WTC11 (cell line): ENCODE measurements around the gene RPL21. TPM values are rescaled to one million over a fixed set of nuclear protein-coding genes. Genes with fewer than 3 reads are reported as not detected.

ENCODE experiments used
- ATAC-seq: fragments of 200-7000 bp; cut with Tn5 transposase; 2 replicates; pipeline ENCODE4 v1.10.0; 2021; ENCODE audit warnings: mild to moderate bottlenecking, moderate library complexity
- CTCF ChIA-PET: fragments of 300-600 bp; sonication (Branson Sonifier 250); formaldehyde crosslinking; loops from one replicate; lab custom pipeline; 2021; ENCODE audit warnings: antibody characterized with exemption; lab: Charles Lee
- POLR2A ChIA-PET: fragments of 350-600 bp; sonication (Branson Sonifier 250); formaldehyde crosslinking; loops from one replicate; lab custom pipeline; 2021; ENCODE audit warnings: antibody characterized with exemption; lab: Charles Lee
- DNase-seq: peaks from one replicate; pipeline ENCODE4 v3.0.0; 2021; ENCODE audit warnings: low spot score
- H3K27ac Mint-ChIP-seq: 2 replicates; pipeline ENCODE4 v1.8.0; 2021; ENCODE audit warnings: mixed read lengths
- H3K27me3 Mint-ChIP-seq: 2 replicates; pipeline ENCODE4 v1.8.0; 2021; ENCODE audit warnings: low read depth, mild to moderate bottlenecking, moderate library complexity, mixed read lengths
- H3K36me3 Mint-ChIP-seq: 2 replicates; pipeline ENCODE4 v1.8.0; 2021; ENCODE audit warnings: mixed read lengths
- H3K4me1 Mint-ChIP-seq: 2 replicates; pipeline ENCODE4 v1.8.0; 2022; ENCODE audit warnings: mixed read lengths
- H3K4me3 Mint-ChIP-seq: 2 replicates; pipeline ENCODE4 v1.8.0; 2021; ENCODE audit warnings: mild to moderate bottlenecking, moderate library complexity, mixed read lengths
- H3K9me3 Mint-ChIP-seq: 2 replicates; pipeline ENCODE4 v1.8.0; 2021; ENCODE audit warnings: mixed read lengths
- CREM ChIP-seq: sonication (generic); formaldehyde crosslinking; IDR thresholded peaks from 2 replicates; pipeline ENCODE4 v1.8.1; 2022; ENCODE audit warnings: mild to moderate bottlenecking, missing genetic modification reagents, moderate library complexity
- EMX1 ChIP-seq: fragments of 250-450 bp; sonication (Bioruptor Pico); IDR thresholded peaks from 2 replicates; pipeline ENCODE4 v1.8.0; 2021; ENCODE audit warnings: mild to moderate bottlenecking
- ERG ChIP-seq: fragments of 250-450 bp; sonication (Bioruptor Pico); IDR thresholded peaks from 2 replicates; pipeline ENCODE4 v1.8.0; 2021; ENCODE audit warnings: mild to moderate bottlenecking
- FOXP1 ChIP-seq: sonication (generic); formaldehyde crosslinking; IDR thresholded peaks from 2 replicates; pipeline ENCODE4 v1.8.0; 2022; ENCODE audit warnings: missing genetic modification reagents, mild to moderate bottlenecking, moderate library complexity, borderline replicate concordance
- HMGA2 ChIP-seq: fragments of 250-450 bp; sonication (Bioruptor Pico); IDR thresholded peaks from 2 replicates; pipeline ENCODE4 v1.4.0; 2021; ENCODE audit warnings: mild to moderate bottlenecking, moderate library complexity
- KAT7 ChIP-seq: sonication (generic); formaldehyde crosslinking; IDR thresholded peaks from 2 replicates; pipeline ENCODE4 v1.8.1; 2023; ENCODE audit warnings: missing genetic modification reagents, mild to moderate bottlenecking, borderline replicate concordance
- MLX ChIP-seq: sonication (generic); formaldehyde crosslinking; IDR thresholded peaks from 2 replicates; pipeline ENCODE4 v1.8.1; 2023; ENCODE audit warnings: mild to moderate bottlenecking, missing genetic modification reagents, moderate library complexity
- MXD4 ChIP-seq: fragments of 250-450 bp; sonication (Bioruptor Pico); IDR thresholded peaks from 2 replicates; pipeline ENCODE4 v1.8.0; 2021; ENCODE audit warnings: mild to moderate bottlenecking, moderate library complexity, borderline replicate concordance
- MYBL2 ChIP-seq: sonication (generic); formaldehyde crosslinking; IDR thresholded peaks from 2 replicates; pipeline ENCODE4 v1.8.1; 2023; ENCODE audit warnings: mild to moderate bottlenecking, moderate library complexity, missing genetic modification reagents
- NFE2L1 ChIP-seq: sonication (generic); formaldehyde crosslinking; IDR thresholded peaks from 2 replicates; pipeline ENCODE4 v1.8.1; 2023; ENCODE audit warnings: missing genetic modification reagents
- NFYB ChIP-seq: sonication (generic); formaldehyde crosslinking; conservative IDR thresholded peaks from 2 replicates; pipeline ENCODE4 v1.8.0; 2022; ENCODE audit warnings: low read depth, missing genetic modification reagents
- NR1H2 ChIP-seq: sonication (generic); formaldehyde crosslinking; IDR thresholded peaks from 2 replicates; pipeline ENCODE4 v1.9.0; 2021; ENCODE audit warnings: mild to moderate bottlenecking, moderate library complexity, missing genetic modification reagents
- NR2C2 ChIP-seq: sonication (generic); formaldehyde crosslinking; IDR thresholded peaks from 2 replicates; pipeline ENCODE4 v1.8.0; 2022; ENCODE audit warnings: mild to moderate bottlenecking, missing genetic modification reagents
- OVOL2 ChIP-seq: fragments of 250-450 bp; sonication (Bioruptor Pico); IDR thresholded peaks from 2 replicates; pipeline ENCODE4 v1.9.0; 2021; ENCODE audit warnings: mild to moderate bottlenecking, borderline replicate concordance
- PRDM15 ChIP-seq: sonication (generic); formaldehyde crosslinking; IDR thresholded peaks from 2 replicates; pipeline ENCODE4 v1.8.0; 2022; ENCODE audit warnings: missing genetic modification reagents
- PREB ChIP-seq: sonication (generic); formaldehyde crosslinking; IDR thresholded peaks from 2 replicates; pipeline ENCODE4 v1.8.1; 2022; ENCODE audit warnings: mild to moderate bottlenecking, missing genetic modification reagents, moderate library complexity, borderline replicate concordance
- SMAD4 ChIP-seq: sonication (generic); formaldehyde crosslinking; IDR thresholded peaks from 2 replicates; pipeline ENCODE4 v1.8.0; 2022; ENCODE audit warnings: mild to moderate bottlenecking, missing genetic modification reagents
- SOX15 ChIP-seq: fragments of 250-450 bp; sonication (Bioruptor Pico); IDR thresholded peaks from 2 replicates; pipeline ENCODE4 v1.9.0; 2021; ENCODE audit warnings: mild to moderate bottlenecking
- SP1 ChIP-seq: sonication (generic); formaldehyde crosslinking; conservative IDR thresholded peaks from 2 replicates; pipeline ENCODE4 v1.8.1; 2022; ENCODE audit warnings: missing genetic modification reagents
- STAT6 ChIP-seq: sonication (generic); formaldehyde crosslinking; conservative IDR thresholded peaks from 2 replicates; pipeline ENCODE4 v1.8.1; 2023; ENCODE audit warnings: mild to moderate bottlenecking, low read depth, missing genetic modification reagents, moderate library complexity
- TEAD4 ChIP-seq: sonication (generic); formaldehyde crosslinking; IDR thresholded peaks from 2 replicates; pipeline ENCODE4 v1.8.0; 2022; ENCODE audit warnings: mild to moderate bottlenecking, missing genetic modification reagents
- ZBTB43 ChIP-seq: sonication (generic); formaldehyde crosslinking; IDR thresholded peaks from 2 replicates; pipeline ENCODE4 v1.8.1; 2023; ENCODE audit warnings: mild to moderate bottlenecking, missing genetic modification reagents
- ZNF138 ChIP-seq: sonication (generic); formaldehyde crosslinking; conservative IDR thresholded peaks from 2 replicates; pipeline ENCODE4 v1.8.1; 2022; ENCODE audit warnings: mild to moderate bottlenecking, moderate library complexity, missing genetic modification reagents
- ZNF219 ChIP-seq: sonication (generic); formaldehyde crosslinking; IDR thresholded peaks from 2 replicates; pipeline ENCODE4 v1.8.0; 2023; ENCODE audit warnings: missing genetic modification reagents, mild to moderate bottlenecking, borderline replicate concordance
- total RNA-seq: library from RNA; stranded (reverse); gene quantifications from 3 replicates; pipeline ENCODE4 v1.2.3, GENCODE V29; 2021

Gene RPL21
- total RNA-seq, 1 experiment from 2014 or later = 1,082 TPM

GRCh38 chr13:27280841-27281240, 29.5 kb downstream of the RPL21 start:
- ChIA-PET POLR2A (no interaction called here), CTCF (interaction anchor here (1.2 to 1.9 kb wide), 4 partner anchors 10 to 319 kb away, joined by 3 to 9 read pairs (median 6); partner anchors contain the start of gene RASL11A)
- peaks cover 15% of the 10 kb centered on the region for H3K4me1 Mint-ChIP-seq
- no peak overlapping the region for H3K4me3 Mint-ChIP-seq
- ATAC-seq (no peak), DNase-seq (no peak)
- no peak overlapping the region for H3K27ac Mint-ChIP-seq
- peaks cover 5% of the 10 kb centered on the region for H3K9me3 Mint-ChIP-seq
- TF ChIP-seq STAT6 (no peak), KAT7 (CRISPR knock-in tag) (no peak), MXD4 (CRISPR knock-in tag) (no peak), MLX (no peak), ZBTB43 (CRISPR knock-in tag) (no peak), ZNF219 (CRISPR knock-in tag) (no peak), PRDM15 (CRISPR knock-in tag) (no peak), NR1H2 (CRISPR knock-in tag) (no peak)
- no peaks in the 10 kb centered on the region for H3K27me3 Mint-ChIP-seq
- no peaks in the 10 kb centered on the region for H3K36me3 Mint-ChIP-seq

- no peaks in the 10 kb centered on the region for H3K9me3 Mint-ChIP-seq
- POLR2A ChIA-PET = no interaction called here
- no peak for ATAC-seq
- no peak for DNase-seq
- CTCF ChIA-PET = interaction anchor here (1.0 to 1.4 kb wide), 2 partner anchors 297 to 320 kb away, joined by 3 read pairs; no protein-coding TSS in a partner anchor
- no peaks in the 10 kb centered on the region for H3K27me3 Mint-ChIP-seq
- peaks cover 15% of the 10 kb centered on the region for H3K4me1 Mint-ChIP-seq
- H3K4me3 Mint-ChIP-seq = no peak overlapping the region
- H3K36me3 Mint-ChIP-seq = no peaks in the 10 kb centered on the region
- TF ChIP-seq MYBL2 (CRISPR knock-in tag) (no peak), FOXP1 (CRISPR knock-in tag) (no peak), NFYB (CRISPR knock-in tag) (no peak), ERG (CRISPR knock-in tag) (no peak), ZNF138 (CRISPR knock-in tag) (no peak), EMX1 (CRISPR knock-in tag) (no peak), NFE2L1 (CRISPR knock-in tag) (no peak), SOX15 (CRISPR knock-in tag) (no peak), SMAD4 (CRISPR knock-in tag) (no peak), OVOL2 (CRISPR knock-in tag) (no peak), CREM (CRISPR knock-in tag) (no peak), MXD4 (CRISPR knock-in tag) (no peak), NR2C2 (CRISPR knock-in tag) (no peak), ZBTB43 (CRISPR knock-in tag) (no peak), HMGA2 (CRISPR knock-in tag) (no peak), PREB (no peak), SP1 (no peak), TEAD4 (CRISPR knock-in tag) (no peak), NR1H2 (CRISPR knock-in tag) (no peak)
- H3K27ac Mint-ChIP-seq = no peak overlapping the region
Measured at GRCh38 chr13:27281420-27281819, 30.1 kb downstream of the RPL21 start.
